Measurements from ENCODE around the gene PCMTD2. TPM values are rescaled to one million over a fixed set of nuclear protein-coding genes. Genes with fewer than 3 reads are reported as not detected.
A peak's percentile ranks its signal among the peaks of the same experiment; 100 is the strongest.

PCMTD2 gene
- total RNA-seq, 1 experiment from 2014 or later = 57.1 TPM

GRCh38 chr20:64265201-64265600, 9.7 kb downstream of the PCMTD2 start:
- DNase-seq (ENCODE audit: low spot score) = no peak
- H3K36me3 ChIP-seq (ENCODE audit: insufficient read depth, low read length, poor library complexity, severe bottlenecking) = no peaks in the 10 kb centered on the region
- H3K27me3 ChIP-seq (replicated peaks; ENCODE audit: insufficient read depth, low read depth, low read length, poor library complexity) = no peaks in the 10 kb centered on the region
- TF ChIP-seq EZH2 (IDR thresholded peaks at IDR 0.05; ENCODE audit: borderline replicate concordance, low read depth, low read length, poor library complexity, severe bottlenecking) (no peak), CTCF (conservative IDR thresholded peaks at IDR 0.05; ENCODE audit: low read depth, low read length) (no peak)
- intact Hi-C loops (cut with micrococcal nuclease; ENCODE audit: unreplicated experiment) = no loop called here
- no TSS peak for BruUV-seq (replicated peaks)
- ChIA-PET CTCF (no interaction called here), POLR2A (ENCODE audit: low non-redundant PET) (no interaction called here)
- H3K9me3 ChIP-seq (ENCODE audit: low read depth, low read length, poor library complexity, severe bottlenecking) = no peaks in the 10 kb centered on the region
- H3K4me1 ChIP-seq (ENCODE audit: insufficient read depth, low read length, poor library complexity, severe bottlenecking) = peaks cover 39% of the 10 kb centered on the region
- H3K27ac ChIP-seq (ENCODE audit: low read depth, low read length, poor library complexity, severe bottlenecking) = no peak overlapping the region
- no peak overlapping the region for H3K4me3 ChIP-seq (ENCODE audit: low read depth, low read length, poor library complexity, severe bottlenecking)

GRCh38 chr20:64266988-64267387, 11.4 kb downstream of the PCMTD2 start:
- POLR2A ChIA-PET (ENCODE audit: low non-redundant PET) = no interaction called here
- DNase-seq (ENCODE audit: low spot score) = no peak
- H3K27ac ChIP-seq (ENCODE audit: low read depth, low read length, poor library complexity, severe bottlenecking) = no peak overlapping the region

GRCh38 chr20:64268174-64268573, 12.6 kb downstream of the PCMTD2 start:
- no peak overlapping the region for H3K4me3 ChIP-seq (ENCODE audit: low read depth, low read length, poor library complexity, severe bottlenecking)
- H3K27ac ChIP-seq (ENCODE audit: low read depth, low read length, poor library complexity, severe bottlenecking) = peak overlapping the region; percentile 33
- no TSS peak for BruUV-seq (replicated peaks)
- DNase-seq (ENCODE audit: low spot score) = peak; percentile 92
- H3K36me3 ChIP-seq (ENCODE audit: insufficient read depth, low read length, poor library complexity, severe bottlenecking) = no peaks in the 10 kb centered on the region
- H3K27me3 ChIP-seq (replicated peaks; ENCODE audit: insufficient read depth, low read depth, low read length, poor library complexity) = no peaks in the 10 kb centered on the region
- peaks cover 31% of the 10 kb centered on the region for H3K4me1 ChIP-seq (ENCODE audit: insufficient read depth, low read length, poor library complexity, severe bottlenecking)
- CTCF ChIA-PET = interaction anchor here (0.5 kb wide), 1 partner anchor 798 kb away, joined by 3 read pairs; no protein-coding TSS in a partner anchor
- intact Hi-C loops (cut with micrococcal nuclease; ENCODE audit: unreplicated experiment) = no loop called here
- no peaks in the 10 kb centered on the region for H3K9me3 ChIP-seq (ENCODE audit: low read depth, low read length, poor library complexity, severe bottlenecking)
- TF ChIP-seq CTCF (conservative IDR thresholded peaks at IDR 0.05; ENCODE audit: low read depth, low read length) (no peak), EZH2 (IDR thresholded peaks at IDR 0.05; ENCODE audit: borderline replicate concordance, low read depth, low read length, poor library complexity, severe bottlenecking) (no peak)
- POLR2A ChIA-PET (ENCODE audit: low non-redundant PET) = interaction anchor here (0.8 kb wide), 1 partner anchor 8 kb away, joined by 4 read pairs; no protein-coding TSS in a partner anchor

More at GRCh38 chr20:64266988-64267387, 11.4 kb downstream of the PCMTD2 start:
- intact Hi-C loops (cut with micrococcal nuclease; ENCODE audit: unreplicated experiment) = no loop called here
- Histone ChIP-seq H3K4me1 (ENCODE audit: insufficient read depth, low read length, poor library complexity, severe bottlenecking) (peaks cover 27% of the 10 kb centered on the region), H3K36me3 (ENCODE audit: insufficient read depth, low read length, poor library complexity, severe bottlenecking) (no peaks in the 10 kb centered on the region), H3K27me3 (replicated peaks; ENCODE audit: insufficient read depth, low read depth, low read length, poor library complexity) (no peaks in the 10 kb centered on the region), H3K9me3 (ENCODE audit: low read depth, low read length, poor library complexity, severe bottlenecking) (no peaks in the 10 kb centered on the region), H3K4me3 (ENCODE audit: low read depth, low read length, poor library complexity, severe bottlenecking) (no peak overlapping the region)
- BruUV-seq (replicated peaks) = no TSS peak
- TF ChIP-seq CTCF (conservative IDR thresholded peaks at IDR 0.05; ENCODE audit: low read depth, low read length) = no peak
- TF ChIP-seq EZH2 (IDR thresholded peaks at IDR 0.05; ENCODE audit: borderline replicate concordance, low read depth, low read length, poor library complexity, severe bottlenecking) = no peak
- CTCF ChIA-PET = no interaction called here
